ENCODE results near the gene STXBP6. TPM values are rescaled to one million over a fixed set of nuclear protein-coding genes. Genes with fewer than 3 reads are reported as not detected.

Gene STXBP6
- total RNA-seq, 1 donor from 2014 or later: 43.5 TPM

DNA sequence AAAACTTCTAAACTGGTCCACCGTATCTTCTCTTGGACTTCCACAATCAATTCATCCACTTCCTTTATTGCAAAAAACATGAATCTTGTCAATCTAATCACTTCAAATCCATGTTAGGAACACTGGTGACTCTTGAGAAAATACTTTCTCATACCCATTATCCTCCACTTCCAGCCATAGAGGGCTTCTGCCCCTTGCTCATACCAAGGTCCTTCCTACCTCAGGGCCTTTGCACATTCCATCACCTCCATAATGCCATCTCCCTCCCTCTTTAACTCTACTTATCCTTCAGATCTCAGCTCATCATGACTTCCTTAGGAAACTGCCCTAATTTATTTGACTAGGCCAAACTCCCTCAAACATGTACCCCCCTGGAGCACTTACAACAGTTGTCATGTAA, 16.6 kb downstream of the STXBP6 start:
- no peak for ATAC-seq

DNA sequence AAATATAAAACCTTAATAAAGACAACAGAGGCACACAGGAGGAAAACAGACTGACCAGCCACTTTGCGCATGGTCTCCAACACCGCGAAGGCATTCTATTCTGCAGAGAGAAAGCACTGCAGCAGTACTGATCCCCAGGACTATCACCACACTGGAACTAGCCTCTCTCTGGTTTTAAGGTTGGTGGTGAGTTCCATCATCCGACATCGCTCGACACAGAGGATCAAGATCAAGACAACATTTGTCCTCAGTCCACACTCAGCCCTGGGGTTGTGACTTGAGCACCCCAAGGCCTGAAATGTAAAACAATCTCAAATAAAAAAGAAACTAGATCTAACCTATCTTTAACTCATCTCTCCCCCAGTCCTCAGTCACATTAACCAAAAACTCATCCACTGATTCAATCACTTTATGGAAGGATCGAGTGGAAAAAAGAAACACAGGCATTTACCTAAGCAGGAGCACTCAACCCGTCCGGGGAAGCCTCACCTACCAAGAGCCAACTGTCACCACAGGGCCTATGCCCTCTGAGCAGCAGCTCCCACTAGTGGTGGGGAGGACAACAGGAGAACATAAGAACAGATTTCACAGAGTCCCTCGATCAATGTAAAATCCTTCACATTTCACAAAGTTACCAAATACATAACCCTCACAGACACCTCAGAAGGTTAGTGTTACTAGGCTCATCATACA, 17.7 kb downstream of the STXBP6 start:
- ATAC-seq (no peak), DNase-seq (no peak)
- intact Hi-C loops (cut with micrococcal nuclease): no loop called here

More for the DNA sequence above, 16.6 kb downstream of the STXBP6 start:
- no peak for DNase-seq
- intact Hi-C loops (cut with micrococcal nuclease): no loop called here

DNA sequence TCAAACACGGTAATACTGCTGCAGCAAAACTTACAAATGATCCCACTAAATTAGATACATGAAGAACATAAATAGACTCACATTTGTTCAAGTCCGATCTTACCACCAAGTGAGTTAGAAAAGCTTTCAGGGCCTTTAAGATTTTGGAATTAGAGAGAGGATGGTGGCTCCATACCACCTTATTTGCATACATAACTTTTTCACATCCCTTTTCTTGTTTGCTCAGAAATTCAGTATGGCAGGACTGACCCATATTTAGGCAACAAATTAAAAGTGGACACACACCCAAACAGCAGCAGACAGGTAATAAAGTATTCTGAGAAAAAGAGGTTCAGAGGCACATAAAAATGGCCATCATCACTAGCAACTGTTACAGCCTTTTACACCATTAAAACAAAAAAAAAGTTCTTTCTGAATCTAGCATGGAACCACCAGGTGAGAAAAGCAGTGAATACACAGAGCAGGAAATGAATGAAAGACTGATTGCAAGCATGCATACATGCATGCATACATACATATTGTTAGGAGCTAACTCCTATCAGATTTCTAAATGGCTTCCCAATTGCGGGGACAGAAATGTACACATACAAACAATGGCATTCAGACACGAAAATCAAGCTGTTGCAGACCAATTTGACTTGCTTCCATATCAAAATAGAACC, 23.3 kb downstream of the STXBP6 start:
- intact Hi-C loops (cut with micrococcal nuclease): no loop called here
- DNase-seq (no peak), ATAC-seq (no peak)

DNA sequence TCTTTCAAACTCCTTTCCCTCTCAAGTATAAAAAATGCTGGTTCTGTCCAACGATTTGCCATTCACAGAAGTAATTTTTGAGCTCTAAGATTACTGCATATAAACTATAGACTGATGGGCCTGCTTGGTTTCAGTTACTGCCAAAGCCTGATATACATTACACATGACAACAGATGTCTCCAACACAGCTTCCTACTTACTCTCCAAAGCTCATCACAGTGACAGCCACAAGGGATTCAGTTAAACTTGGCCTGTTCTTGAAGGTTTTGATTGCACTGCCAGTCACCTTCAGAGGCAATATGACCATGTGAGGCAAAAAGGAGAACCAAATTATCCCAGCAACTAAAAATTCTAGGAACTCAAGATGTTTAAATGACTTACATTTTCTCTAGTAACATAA, 30.1 kb downstream of the STXBP6 start:
- ATAC-seq (no peak), DNase-seq (no peak)
- intact Hi-C loops (cut with micrococcal nuclease): no loop called here

DNA sequence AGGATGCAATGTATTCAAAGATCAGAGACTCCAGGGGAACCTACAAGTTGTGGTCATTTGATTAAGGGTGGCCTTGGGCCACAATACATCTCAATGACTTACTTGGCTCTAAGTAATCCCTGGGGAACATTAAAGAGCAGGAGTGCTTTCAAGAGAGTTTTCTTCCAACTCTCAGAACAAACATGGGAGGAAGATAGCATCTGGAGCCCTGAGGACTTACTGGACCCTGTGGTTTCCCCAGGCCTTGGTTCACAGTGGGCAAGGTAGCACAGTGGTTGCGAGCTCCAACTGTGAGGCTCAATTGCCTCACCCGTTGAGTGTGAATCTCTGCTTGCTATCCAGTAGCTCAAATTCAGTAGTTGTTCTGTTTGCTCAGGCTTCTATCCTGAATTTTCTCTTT, 32.4 kb downstream of the STXBP6 start:
- intact Hi-C loops (cut with micrococcal nuclease): no loop called here
- ATAC-seq (peak; percentile 22), DNase-seq (no peak)

DNA sequence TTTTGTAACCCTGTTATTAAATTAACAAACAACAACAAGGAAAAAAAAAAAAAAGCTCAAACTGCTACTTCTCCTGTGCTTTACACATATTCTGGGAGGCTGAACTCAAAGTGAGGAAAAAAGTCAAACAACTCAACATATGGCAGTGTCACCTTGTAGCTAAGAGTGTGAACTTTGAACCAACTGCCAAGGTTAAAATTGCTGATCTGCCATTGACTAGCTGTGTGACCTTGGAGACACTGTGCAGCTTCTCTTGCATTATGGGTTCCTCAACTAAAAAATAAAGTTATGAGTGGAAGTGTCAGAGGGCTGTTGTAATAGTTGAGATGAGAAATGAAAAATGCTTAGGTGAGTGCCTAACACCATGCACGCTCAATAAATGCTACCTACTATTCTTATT, 34.2 kb downstream of the STXBP6 start:
- intact Hi-C loops (cut with micrococcal nuclease): no loop called here
- DNase-seq (no peak), ATAC-seq (no peak)

DNA sequence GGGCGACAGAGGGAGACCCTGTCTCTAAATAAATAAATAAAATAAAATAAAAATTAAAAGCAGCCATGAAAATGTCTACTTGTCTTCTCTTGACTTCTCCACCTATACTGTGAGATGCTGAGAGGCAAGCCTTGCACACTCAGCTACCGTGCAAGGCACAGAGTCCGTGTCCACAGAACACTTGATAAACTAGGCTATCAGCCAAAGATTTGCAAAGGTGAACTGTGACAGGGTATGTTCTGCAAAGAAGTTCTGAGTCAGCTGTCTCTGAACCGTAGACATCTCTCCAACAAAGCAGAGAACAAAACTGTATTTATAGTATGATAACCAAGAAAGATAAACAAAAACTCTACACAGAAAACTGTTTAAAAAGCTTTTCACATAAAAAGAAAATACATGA, 35.5 kb downstream of the STXBP6 start:
- no peak for DNase-seq
- ATAC-seq: peak; percentile 80
- intact Hi-C loops (cut with micrococcal nuclease): no loop called here

DNA sequence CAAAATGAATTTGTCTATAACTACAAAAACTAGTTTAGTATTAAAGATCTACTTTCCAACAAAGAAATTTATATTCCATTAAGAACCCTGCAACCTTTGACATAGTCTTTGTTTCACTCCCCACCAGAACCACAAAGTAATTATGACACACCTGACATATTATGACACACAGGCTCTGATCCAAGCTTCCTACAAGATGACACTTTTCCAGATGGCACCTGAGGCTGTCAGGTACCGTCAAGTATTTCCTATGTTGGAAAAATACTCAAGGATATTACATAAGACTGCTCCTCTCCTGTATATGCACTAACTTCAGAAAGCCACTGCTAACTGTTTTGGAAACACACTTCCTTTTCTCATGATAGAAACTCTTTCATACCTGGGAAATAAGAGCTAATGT, 38.9 kb downstream of the STXBP6 start:
- intact Hi-C loops (cut with micrococcal nuclease): no loop called here
- ATAC-seq: no peak
- DNase-seq: no peak

DNA sequence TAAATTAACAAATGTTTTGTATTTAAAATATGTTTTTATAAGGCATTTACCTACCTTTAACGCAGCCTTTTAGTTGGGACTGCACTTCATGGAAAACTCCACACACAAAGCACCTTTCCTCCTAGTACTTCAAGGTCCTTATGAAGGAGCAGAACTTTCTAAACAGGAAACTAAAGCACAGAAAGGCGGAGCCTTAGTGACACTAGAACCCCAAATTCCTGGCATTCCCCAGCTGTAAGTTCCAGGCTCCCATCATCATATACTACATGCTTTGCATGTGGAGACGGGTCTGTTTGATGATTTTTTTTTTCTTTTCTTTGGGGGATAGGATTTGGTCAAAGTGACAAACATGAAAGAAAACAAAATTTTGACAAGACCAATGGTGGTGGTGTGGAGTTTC, 39.5 kb downstream of the STXBP6 start:
- intact Hi-C loops (cut with micrococcal nuclease): no loop called here
- ATAC-seq: no peak

DNA sequence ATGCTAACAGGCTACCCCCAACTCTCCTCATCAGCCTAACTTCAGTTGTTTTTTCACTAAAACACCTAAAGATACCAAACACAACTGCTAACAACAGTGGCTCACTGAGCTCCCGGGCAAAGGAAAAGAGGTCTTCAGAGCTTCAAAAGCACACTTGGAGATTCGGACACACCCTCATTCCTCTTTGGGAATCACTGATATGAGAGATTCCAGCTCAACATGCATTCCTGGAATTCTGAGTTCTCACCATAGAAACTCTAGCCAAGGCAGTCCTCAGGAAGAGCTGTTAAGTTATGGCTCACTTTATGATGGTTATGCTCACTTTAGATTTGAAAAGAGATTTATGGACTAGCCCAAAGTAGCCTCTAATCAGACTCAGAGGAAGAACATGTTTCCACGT, 40.1 kb downstream of the STXBP6 start:
- no peak for ATAC-seq
- intact Hi-C loops (cut with micrococcal nuclease): no loop called here
- DNase-seq: no peak

More for the DNA sequence above, 39.5 kb downstream of the STXBP6 start:
- no peak for DNase-seq

DNA sequence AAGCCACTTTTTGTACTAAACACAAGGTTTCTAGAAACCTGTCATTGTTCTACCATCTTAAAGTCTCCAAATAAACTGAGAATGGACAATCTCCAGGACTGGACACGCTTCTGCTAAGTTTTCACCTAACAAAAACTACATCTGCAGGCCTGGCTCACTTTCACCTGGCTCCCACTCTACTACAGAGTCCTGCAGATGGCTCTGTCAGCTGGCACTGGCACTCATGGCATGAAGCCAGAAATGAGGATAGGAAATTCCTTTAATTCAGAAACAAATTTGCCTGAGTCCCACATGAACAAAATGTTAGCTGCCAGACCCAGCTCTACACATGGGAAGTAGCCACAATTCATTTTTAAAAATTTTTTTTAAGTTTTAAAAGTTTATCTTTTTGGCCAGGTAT, 42.1 kb downstream of the STXBP6 start:
- intact Hi-C loops (cut with micrococcal nuclease): no loop called here
- peak; percentile 47 for ATAC-seq
- no peak for DNase-seq

DNA sequence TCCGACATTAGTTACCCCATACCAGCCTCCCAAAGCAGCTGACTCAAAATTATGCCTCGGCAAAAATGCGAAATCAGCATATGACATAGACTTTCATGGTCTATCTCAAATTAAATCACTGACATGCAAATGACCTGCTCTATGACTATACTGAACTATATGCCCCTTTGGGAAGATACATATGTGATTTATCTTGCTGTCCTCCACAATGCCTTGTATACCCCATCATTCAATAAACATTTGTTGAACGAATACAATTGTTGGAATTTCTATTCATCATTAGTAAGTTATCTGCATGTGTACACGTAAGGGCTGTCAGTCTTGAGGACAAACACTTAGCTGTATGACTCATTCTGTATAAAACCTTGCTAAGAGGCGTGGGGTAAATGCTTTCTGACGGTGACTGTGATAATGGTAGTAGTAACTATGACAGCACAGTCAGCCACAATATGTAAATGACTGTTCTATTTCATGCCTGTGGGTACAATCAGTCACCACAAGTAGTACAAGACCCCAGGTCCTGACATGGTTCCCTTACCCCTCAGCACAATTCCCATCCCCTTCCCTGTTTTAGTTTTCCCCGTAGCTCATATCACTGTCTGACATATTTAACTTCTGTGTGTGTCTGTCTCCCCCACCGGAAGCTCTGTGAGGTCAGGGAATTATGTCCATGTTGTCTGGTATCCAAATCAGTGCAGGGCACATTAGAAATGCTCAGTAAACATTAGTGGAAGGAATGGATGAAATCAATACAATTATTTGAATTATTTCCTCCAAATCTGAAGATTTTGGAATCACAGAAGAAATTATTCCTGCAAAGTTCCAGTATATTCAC, 42.8 kb downstream of the STXBP6 start:
- no peak for DNase-seq
- intact Hi-C loops (cut with micrococcal nuclease): no loop called here
- peak; percentile 75 for ATAC-seq

DNA sequence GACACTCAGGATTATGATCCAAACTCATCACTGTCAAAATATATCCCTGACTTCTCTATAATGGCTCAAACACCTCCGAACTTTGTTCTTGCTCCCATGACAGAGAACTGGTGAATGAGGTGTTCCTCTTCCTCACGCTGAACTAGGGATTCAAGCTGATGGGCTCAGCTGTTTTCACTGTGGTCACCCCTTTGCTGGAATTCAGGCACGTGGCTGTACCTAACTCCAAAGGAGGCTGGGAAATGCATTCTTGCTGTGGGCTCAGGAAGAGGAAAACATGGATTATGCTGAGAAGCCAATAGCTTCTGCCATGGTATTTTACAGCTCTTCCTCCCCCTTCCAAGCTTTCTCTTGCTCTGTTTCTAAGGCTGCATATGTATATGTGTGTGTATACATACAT, 43.9 kb downstream of the STXBP6 start:
- no peak for ATAC-seq
- DNase-seq: no peak
- intact Hi-C loops (cut with micrococcal nuclease): no loop called here

DNA sequence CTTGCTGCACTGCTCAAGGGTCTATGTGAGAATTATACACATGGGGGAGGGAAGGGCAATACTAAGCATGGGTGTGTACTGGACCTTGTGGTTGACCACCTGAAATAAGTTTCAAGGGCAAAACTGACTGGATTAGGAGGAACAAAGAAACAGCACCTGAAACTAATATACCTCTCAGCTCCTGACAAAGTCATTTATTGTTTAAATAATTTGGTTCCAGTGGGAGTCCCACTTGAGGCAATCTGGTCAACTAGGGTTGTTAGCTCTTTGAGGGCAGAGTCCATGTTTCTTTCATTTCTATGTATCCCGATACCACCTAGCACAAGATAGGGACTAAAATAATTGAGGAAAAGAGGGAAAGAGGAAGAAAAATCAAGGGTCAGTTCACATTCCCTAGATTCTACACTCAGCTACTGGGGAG, 45.5 kb downstream of the STXBP6 start:
- DNase-seq (no peak), ATAC-seq (no peak)
- intact Hi-C loops (cut with micrococcal nuclease): no loop called here

DNA sequence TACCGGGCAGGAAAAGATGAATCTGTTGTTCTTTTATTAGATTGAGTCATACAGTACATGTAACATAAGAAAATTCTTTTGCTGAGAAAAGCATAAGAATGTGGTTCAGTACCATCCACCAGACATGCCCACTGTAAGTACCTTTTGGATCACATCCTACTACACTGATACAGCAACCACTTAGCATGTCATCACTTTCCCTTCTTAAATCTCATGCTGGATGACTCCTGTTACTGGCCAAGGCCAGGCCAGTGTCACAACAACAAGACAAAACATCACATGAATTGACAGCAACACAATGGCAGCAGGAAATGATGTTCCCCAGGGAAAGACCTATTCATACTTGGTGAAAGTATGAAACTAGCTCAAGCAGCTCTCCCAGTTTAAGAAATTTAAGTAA, 46.4 kb downstream of the STXBP6 start:
- peak; percentile 76 for ATAC-seq
- intact Hi-C loops (cut with micrococcal nuclease): no loop called here
- DNase-seq: no peak

DNA sequence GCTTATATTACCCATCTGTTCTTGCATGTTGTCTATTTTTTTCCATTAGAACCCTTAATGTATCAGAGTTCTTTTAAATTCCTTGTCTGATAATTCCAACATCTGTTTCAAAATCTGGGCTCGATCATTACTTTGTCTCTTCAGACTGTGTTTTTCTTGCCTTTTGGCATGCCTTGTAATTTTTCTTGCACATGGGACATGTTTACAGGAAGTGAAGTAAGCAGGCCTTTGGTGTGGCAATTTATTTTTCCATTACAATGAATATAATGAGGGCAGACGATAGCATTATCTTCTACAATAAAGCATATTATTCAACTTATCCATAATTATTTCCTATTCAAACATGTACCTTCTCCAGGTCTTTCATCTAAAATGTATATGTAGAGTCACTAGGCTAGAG, 48.3 kb downstream of the STXBP6 start:
- ATAC-seq: peak; percentile 70
- no peak for DNase-seq
- intact Hi-C loops (cut with micrococcal nuclease): no loop called here

DNA sequence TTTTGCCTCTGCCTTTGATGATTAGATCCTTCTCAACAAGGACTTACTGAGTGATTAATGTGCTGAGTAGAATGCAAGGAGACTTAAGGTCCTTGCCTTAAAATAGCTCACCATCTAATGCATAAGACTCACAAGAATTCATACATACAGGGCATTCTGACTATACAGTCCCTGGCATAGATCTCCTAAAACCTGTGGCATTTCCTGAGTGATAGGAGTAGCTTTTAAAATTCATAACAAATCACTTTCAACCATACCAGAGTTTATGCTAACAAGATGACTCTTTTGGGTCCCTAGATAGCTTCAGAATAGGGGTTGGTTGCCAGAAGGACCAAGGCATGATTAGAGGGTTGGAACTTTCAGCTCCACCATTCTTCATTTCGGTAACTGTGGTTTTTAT, 48.8 kb downstream of the STXBP6 start:
- peak; percentile 44 for ATAC-seq
- no peak for DNase-seq
- intact Hi-C loops (cut with micrococcal nuclease): no loop called here

DNA sequence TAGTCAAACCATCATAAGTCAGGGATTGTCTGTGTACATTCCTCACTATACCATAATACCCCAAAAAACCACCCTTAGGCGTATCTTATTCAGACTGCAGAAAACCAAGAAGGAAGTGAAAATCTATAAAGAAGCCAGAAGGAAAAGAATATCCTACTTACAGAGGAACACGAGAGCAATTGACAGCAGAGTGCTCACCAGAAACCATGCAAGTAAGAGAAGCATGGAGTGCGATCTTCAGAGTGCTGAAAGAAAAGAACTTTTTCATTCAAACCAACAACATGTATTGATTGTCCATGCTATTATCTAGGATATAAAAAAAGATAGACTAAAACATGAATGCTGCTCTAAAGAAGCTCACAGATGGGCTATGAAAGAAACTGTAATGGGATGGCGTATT, 50.8 kb downstream of the STXBP6 start:
- ATAC-seq (no peak), DNase-seq (no peak)
- intact Hi-C loops (cut with micrococcal nuclease): no loop called here

DNA sequence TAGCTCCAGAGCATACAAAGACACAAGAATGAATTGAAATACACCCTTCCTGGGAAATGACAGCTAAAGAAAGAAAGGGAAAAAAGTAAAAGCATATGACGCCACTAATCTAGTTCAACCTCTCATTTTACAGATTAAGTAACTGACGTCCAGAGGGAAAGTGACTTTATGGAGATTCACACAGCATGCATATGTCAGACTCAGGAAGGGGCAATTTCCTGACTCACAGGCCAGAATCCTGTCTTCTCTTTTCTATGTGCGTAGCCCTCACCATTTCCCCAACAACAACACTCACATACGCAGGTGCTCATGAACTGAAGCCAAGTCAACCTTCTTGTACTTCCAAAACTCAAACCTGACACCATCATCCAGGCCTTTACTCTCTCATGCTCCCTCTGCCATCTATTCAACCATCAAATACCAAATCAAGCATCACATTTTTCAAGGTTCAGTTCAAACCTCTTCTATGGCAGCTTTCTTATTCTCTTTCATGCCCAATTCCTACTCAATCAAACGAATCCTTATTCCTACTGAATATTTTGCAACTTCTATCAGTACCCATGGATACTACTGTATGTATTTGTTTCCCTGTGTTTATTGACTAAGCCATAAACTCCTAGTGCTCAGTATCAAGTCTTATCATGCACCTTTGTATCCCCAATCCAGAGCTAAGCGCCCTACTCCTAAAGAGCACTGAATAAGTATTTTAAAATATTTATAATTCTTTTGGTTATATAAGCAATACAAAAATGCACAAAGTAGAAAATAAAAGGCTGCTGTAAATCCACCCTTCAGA, 52.8 kb downstream of the STXBP6 start:
- DNase-seq (no peak), ATAC-seq (no peak)
- intact Hi-C loops (cut with micrococcal nuclease): no loop called here

DNA sequence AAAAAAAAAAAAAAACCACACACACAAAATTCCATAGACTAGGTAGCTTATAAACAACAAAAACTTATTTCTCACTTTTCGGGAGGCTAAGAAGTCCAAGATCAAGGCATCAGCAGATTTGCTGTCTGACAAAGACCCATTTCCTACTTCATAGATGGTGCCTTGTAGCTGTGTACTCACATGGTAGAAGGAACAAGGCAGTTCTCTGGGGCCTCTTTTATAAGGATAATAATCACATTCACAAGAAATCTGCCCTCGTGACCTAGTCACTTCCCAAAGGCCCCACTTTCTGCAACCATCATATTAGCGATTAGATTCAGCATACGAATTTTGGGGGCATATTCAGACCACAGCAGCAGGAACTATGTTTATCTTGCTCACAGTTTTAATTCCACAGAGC, 54.9 kb downstream of the STXBP6 start:
- intact Hi-C loops (cut with micrococcal nuclease): no loop called here
- no peak for DNase-seq
- no peak for ATAC-seq

Data from left ventricle myocardium superior (tissue), 1 donor.